HUDEP-2 (cell line): ENCODE results near the gene SPEN.

Source experiments
- DNase-seq, 76 experiments: peaks; one replicate each; lab custom pipeline; 2025; ENCODE audit not compliant: unreplicated experiment in 76 of 76; lab: John Stamatoyannopoulos, UW

Gene SPEN

GRCh38 chr1:15851210-15852035 lies 3.9 kb downstream of the SPEN start:
- no peak for DNase-seq

- DNase-seq = no peak
Observed at GRCh38 chr1:15852036-15852827, 4.7 kb downstream of the SPEN start.

GRCh38 chr1:15852828-15853302 lies 5.4 kb downstream of the SPEN start:
- no peak for DNase-seq

DNA sequence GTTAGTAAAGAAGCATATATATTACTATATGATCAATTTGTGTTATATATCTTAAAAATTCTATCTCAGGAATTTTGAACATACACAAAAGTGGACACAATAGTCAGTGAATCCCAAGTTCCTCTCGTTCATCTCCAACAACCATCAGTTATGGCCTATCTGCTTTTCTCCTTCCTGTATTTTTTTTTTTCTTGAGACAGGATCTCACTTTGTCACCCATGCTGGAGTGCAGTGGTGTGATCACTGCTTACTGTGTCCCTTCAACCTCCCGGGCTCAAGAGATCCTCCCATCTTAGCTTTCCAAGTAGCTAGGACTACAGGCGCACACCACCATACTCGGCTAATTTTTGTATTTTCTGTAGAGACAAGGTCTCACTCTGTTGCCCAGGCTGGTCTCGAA lies 9.4 kb downstream of the SPEN start:
- no peak for DNase-seq

GRCh38 chr1:15858069-15858670 lies 10.7 kb downstream of the SPEN start:
- DNase-seq = no peak

DNA sequence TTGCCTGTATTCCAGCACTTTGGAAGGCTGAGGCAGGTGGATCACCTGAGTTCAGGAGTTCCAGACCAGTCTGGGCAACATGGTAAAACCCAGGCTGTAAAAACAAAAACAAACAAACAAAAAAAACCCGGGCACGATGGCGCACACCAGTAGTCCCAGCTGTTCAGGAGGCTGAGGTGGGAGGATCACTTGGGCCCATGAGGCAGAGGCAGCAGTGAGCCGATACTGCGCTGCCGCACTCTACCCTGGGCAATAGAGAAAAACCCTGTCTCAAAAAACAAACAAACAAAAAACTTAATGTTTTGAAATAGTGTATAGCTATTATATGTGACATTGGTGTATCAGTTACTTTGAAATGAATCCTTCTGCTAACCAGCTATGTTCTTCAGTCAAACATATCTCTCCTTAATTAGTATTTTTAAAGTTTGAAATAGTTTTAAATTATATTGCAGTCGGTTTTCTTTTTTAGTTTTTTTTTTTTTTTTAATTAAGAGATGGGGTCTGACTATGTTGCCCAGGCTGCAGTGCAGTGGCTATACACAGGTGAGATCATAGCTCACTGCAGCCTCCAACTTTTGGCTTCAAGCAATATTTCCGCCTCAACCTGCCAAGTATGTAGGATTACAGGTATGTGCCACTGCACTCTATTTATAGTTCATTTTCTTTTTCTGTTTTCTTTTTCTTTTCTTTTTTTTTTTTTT lies 11.3 kb downstream of the SPEN start:
- no peak for DNase-seq

- DNase-seq = no peak
Observed at GRCh38 chr1:15863156-15863901, 15.8 kb downstream of the SPEN start.

- no peak for DNase-seq
Observed at GRCh38 chr1:15866721-15867201, 19.3 kb downstream of the SPEN start.

GRCh38 chr1:15867288-15867687 lies 19.8 kb downstream of the SPEN start:
- DNase-seq = no peak

- no peak for DNase-seq
Observed at GRCh38 chr1:15869413-15869812, 21.9 kb downstream of the SPEN start.

DNA sequence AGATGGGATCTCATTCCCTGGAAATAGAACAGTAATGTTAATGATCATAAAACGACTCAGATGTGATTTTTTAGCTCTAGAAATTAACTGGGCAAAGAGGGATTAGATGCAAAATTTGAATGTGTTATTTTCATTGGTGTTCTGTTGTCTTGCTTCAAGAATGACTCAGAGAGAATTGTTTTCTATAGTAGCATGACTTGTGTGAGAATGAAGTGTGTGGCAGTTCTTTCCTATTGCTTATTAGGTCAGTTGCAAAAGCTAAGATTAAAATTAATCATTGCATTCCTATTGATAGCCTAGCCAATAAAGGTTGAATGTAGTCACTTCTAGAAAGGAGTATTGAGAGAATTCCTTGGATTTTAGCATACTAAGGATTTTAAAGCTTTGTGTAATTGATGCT lies 22.9 kb downstream of the SPEN start:
- DNase-seq = no peak

DNA sequence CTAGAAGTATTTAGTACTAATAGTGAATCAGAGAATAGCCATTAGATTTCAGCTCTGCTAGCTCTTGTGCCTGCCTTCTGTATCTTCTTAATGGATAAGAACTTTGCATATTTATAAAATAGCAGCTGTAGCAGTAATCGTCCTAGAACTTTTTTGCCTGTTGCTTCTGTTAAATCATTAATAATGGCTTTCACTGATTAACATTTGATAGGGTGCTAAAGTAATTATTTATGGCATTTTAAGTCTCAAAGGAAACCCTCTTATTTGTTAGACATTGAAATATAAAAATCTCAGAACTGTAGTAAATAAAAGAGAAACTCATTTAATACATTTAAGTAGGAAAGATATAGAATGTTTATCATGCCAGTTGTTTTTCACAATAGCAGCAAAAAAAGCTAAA lies 27.0 kb downstream of the SPEN start:
- DNase-seq = no peak

- DNase-seq = no peak
Observed at GRCh38 chr1:15876357-15877055, 29.0 kb downstream of the SPEN start.

- DNase-seq = no peak
Observed at GRCh38 chr1:15881961-15882360, 34.5 kb downstream of the SPEN start.

GRCh38 chr1:15882665-15883064 lies 35.2 kb downstream of the SPEN start:
- no peak for DNase-seq

- peak in 1 of 76 experiments; percentile 11 for DNase-seq
Observed at GRCh38 chr1:15883326-15883725, 35.8 kb downstream of the SPEN start.

GRCh38 chr1:15884477-15884876 lies 37.0 kb downstream of the SPEN start:
- no peak for DNase-seq

DNA sequence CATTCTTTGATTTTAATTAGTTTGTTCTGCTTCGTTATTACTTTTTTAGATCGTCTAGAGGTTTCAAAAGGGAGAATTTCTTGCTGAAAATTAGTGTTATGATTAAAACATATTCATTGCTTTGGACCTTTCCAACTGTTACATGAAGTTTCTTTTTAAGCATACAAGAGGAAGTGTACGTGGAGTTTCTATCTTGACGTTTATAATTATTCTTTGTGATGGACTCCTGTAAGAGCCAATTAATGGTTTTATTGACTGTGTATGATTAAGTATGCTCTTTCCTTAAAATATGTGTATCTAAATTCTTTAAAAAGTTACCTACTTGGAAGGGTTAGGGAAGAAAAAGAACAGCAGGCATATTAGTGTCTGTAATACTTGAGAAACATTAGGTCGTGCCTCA lies 37.8 kb downstream of the SPEN start:
- DNase-seq = no peak
